A549 (cell line): ENCODE data around the gene ILK.

Experiments used
- BCL3 ChIP-seq: fragments of >200 bp; sonication (Bioruptor Twin); formaldehyde crosslinking; IDR thresholded peaks from 3 replicates; pipeline ENCODE4 v1.6.1; 2016
- CTCF ChIP-seq: fragments of >200 bp; sonication (Bioruptor Twin); formaldehyde crosslinking; IDR thresholded peaks from 3 replicates; pipeline ENCODE4 v1.5.1; 2016
- EP300 ChIP-seq, 2 experiments: fragments of >200 bp; sonication (Bioruptor Twin); formaldehyde crosslinking; IDR thresholded peaks; 2 replicates in 1 of 2; 3 replicates in 1 of 2; pipeline ENCODE4 v1.6.1; 2016 to 2017
- PHF8 ChIP-seq: fragments of 200-600 bp; sonication (generic); IDR thresholded peaks from 2 replicates; pipeline ENCODE4 v1.6.1; 2016; ENCODE audit warnings: low read depth, mild to moderate bottlenecking, antibody characterized with exemption, moderate library complexity, borderline replicate concordance

- TF ChIP-seq EP300 (IDR thresholded peaks at IDR 0.05) (no peak), BCL3 (no peak), PHF8 (no peak), CTCF (no peak)
These were observed 49.5 kb downstream of the ILK start for GRCh38 chr11:6653097-6653496.
